Colonic mucosa (tissue), 4 donors: ENCODE results near the gene RYR1. TPM values are rescaled to one million over a fixed set of nuclear protein-coding genes. Genes with fewer than 3 reads are reported as not detected.

ENCODE experiments used
- DNase-seq: peaks from one replicate; pipeline ENCODE4 v3.0.0-alpha.2; 2020
- H3K27ac ChIP-seq: fragments of 200-600 bp; one replicate; pipeline ENCODE4 v1.8.0; 2021
- H3K27me3 ChIP-seq: fragments of 200-600 bp; one replicate; pipeline ENCODE4 v1.8.0; 2021
- H3K36me3 ChIP-seq: fragments of 200-600 bp; one replicate; pipeline ENCODE4 v1.8.0; 2021
- H3K4me1 ChIP-seq: fragments of 200-600 bp; one replicate; pipeline ENCODE4 v1.8.0; 2021; ENCODE audit warnings: mild to moderate bottlenecking
- H3K4me3 ChIP-seq: fragments of 200-600 bp; one replicate; pipeline ENCODE4 v1.8.0; 2021
- H3K9ac ChIP-seq, 2 donors: one replicate each; pipeline ENCODE4 v1.7.0; 2013; ENCODE audit warnings: control low read depth in 2 of 2, low read depth in 2 of 2, low read length in 2 of 2
- H3K9me3 ChIP-seq: fragments of 200-600 bp; one replicate; pipeline ENCODE4 v1.8.0; 2021
- intact Hi-C: fragments of 100-400 bp; cut with DNase I; formaldehyde crosslinking; loops from one replicate; pipeline ENCODE4 v1.14.1; 2022
- total RNA-seq, 2 donors: library from RNA; stranded (reverse); fragmentation: NEBNext Ultra II Directional in 1 of 2; extraction: Animal tissue kit (Norgen Biotek cat#: 25700) in 1 of 2; gene quantifications; one replicate each; pipeline ENCODE4 v1.2.1, GENCODE V29; 2021
- TF ChIP-seq, protein P1 (sequence below): fragments of 200-600 bp; IDR thresholded peaks from one replicate; pipeline ENCODE4 v1.8.0; 2022; ENCODE audit warnings: antibody characterized with exemption, mild to moderate bottlenecking
- donor health status: healthy.
- donor health status: DM: no; HTN: no; CAD: no.
- donor health status: DM: no; HTN: no; CAD: no.

Gene RYR1
- total RNA-seq, 2 donors from 2014 or later, result 0.64 to 0.89 TPM

DNA sequence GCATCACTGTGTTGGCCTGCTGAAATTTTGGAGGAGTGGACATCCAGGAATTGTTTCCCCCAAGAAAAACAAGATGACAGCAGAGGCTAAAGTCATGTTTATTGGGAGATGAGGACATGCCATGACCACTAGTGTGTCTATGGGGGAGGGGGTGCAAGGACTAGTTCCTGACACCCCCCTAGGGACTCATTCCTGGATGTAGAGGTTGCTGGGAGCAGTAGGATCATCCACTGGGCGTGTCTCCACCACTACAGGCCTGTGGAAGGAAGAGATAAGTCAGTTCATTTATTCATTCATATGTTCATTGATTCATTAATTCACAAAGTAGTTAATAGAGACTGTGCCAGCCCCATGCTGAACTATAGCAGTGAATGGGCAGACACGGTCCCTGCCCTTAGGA lies 154.1 kb downstream of the RYR1 start:
- DNase-seq, result no peak
- H3K4me3 ChIP-seq, result no peak overlapping the region
- no peaks in the 10 kb centered on the region for H3K36me3 ChIP-seq
- intact Hi-C loops, result no loop called here
- TF ChIP-seq, protein P1, sequence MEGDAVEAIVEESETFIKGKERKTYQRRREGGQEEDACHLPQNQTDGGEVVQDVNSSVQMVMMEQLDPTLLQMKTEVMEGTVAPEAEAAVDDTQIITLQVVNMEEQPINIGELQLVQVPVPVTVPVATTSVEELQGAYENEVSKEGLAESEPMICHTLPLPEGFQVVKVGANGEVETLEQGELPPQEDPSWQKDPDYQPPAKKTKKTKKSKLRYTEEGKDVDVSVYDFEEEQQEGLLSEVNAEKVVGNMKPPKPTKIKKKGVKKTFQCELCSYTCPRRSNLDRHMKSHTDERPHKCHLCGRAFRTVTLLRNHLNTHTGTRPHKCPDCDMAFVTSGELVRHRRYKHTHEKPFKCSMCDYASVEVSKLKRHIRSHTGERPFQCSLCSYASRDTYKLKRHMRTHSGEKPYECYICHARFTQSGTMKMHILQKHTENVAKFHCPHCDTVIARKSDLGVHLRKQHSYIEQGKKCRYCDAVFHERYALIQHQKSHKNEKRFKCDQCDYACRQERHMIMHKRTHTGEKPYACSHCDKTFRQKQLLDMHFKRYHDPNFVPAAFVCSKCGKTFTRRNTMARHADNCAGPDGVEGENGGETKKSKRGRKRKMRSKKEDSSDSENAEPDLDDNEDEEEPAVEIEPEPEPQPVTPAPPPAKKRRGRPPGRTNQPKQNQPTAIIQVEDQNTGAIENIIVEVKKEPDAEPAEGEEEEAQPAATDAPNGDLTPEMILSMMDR, result no peak
- H3K9ac ChIP-seq, result no peak overlapping the region
- H3K9me3 ChIP-seq, result no peaks in the 10 kb centered on the region
- H3K4me1 ChIP-seq, result no peaks in the 10 kb centered on the region
- H3K27me3 ChIP-seq, result no peaks in the 10 kb centered on the region
- no peak overlapping the region for H3K27ac ChIP-seq

DNA sequence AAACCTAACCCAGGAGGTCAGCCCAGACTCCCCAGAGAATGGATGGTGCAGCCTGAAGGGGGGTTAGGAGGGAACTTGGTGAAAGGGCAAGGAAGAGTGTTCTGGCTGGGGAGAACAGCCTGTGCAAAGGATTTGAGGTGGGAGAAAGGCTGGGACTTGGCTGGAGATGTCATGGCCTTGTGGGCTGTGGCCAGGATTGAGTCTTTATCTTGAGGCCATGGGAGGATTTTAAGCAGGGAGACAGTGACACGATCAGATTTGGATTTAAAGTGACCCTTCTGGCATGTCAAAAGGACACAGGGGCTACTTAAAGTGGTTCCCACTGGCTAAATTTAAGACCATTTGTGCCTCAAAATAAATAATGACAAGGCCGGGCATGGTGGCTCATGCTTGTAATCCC lies 154.6 kb downstream of the RYR1 start:
- Histone ChIP-seq H3K4me1 (no peaks in the 10 kb centered on the region), H3K27ac (no peak overlapping the region), H3K4me3 (no peak overlapping the region), H3K36me3 (no peaks in the 10 kb centered on the region), H3K9me3 (no peaks in the 10 kb centered on the region), H3K27me3 (no peaks in the 10 kb centered on the region), H3K9ac (no peak overlapping the region)
- no peak for DNase-seq
- TF ChIP-seq, protein P1, result no peak
- intact Hi-C loops, result no loop called here

DNA sequence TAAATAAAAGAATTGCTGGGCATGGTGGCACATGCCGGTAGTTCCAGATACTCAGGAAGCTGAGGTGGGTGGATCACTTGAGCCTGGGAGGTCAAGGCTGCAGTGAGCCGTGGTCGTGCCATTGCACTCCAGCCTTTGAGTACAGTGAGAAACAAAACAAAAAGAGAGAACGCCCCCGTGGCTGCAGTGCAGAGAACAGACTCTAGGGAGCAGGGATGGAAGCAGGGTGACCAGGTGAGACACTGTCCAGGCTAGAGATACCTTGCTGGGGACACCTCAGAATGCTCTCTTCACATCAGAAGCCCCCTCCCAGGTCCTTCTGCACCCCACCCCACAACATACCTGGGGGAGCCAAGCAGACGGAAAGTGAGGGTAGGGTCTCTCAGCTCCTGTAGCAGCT lies 159.4 kb downstream of the RYR1 start:
- Histone ChIP-seq H3K27me3 (no peaks in the 10 kb centered on the region), H3K27ac (no peak overlapping the region), H3K4me3 (no peak overlapping the region), H3K4me1 (no peaks in the 10 kb centered on the region), H3K9ac (no peak overlapping the region), H3K9me3 (no peaks in the 10 kb centered on the region), H3K36me3 (no peaks in the 10 kb centered on the region)
- DNase-seq, result no peak
- intact Hi-C loops, result no loop called here
- TF ChIP-seq, protein P1, result no peak

DNA sequence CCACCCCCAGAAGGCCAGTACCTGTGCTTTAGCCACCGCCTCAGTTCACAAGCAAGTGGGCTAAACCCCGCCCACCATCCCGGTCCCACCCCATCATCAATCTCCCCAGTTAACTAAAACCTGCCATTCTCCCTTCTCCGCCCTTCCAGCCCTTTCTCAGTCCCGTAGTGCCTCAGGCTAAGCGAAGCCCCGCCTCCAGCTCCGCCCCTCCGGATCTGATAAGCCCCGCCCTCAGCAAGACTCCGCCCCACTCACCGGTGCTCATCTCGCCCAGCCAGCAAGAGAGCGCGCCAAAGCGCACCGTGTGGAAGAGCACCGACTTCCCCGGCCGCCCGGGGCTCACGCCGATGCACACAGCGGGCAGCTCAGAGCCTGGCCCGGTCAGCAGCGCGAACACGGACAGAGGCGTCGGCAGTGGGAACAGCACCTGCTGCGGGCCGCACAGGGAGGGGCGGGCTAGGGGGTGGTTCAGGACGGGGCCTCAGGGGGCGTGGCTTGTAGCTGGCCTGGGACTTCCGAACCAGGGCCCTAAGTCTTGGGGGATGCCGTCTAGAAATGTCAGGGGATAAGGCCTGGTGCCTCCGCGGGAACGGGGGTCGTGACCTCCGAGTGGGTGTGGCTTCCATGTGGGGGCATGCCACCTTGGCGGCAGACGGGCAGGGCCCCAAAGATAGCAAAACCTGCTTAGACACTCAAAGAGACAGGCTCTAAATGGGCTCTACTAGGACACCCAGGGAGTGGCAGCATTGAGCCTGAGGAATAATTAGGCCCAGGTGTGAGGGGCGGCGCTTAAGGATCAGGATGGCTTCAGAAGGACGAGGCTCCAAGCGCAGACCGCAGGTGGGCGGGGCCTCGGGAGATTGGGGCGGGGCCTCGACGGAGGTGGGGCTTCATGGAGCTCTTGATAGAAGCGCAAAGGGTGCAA lies 162.8 kb downstream of the RYR1 start:
- Histone ChIP-seq H3K4me1 (no peaks in the 10 kb centered on the region), H3K9ac (no peak overlapping the region), H3K4me3 (no peak overlapping the region), H3K36me3 (no peaks in the 10 kb centered on the region), H3K27me3 (no peaks in the 10 kb centered on the region), H3K27ac (no peak overlapping the region), H3K9me3 (no peaks in the 10 kb centered on the region)
- TF ChIP-seq, protein P1, result no peak
- intact Hi-C loops, result no loop called here
- peak; percentile 74 for DNase-seq

DNA sequence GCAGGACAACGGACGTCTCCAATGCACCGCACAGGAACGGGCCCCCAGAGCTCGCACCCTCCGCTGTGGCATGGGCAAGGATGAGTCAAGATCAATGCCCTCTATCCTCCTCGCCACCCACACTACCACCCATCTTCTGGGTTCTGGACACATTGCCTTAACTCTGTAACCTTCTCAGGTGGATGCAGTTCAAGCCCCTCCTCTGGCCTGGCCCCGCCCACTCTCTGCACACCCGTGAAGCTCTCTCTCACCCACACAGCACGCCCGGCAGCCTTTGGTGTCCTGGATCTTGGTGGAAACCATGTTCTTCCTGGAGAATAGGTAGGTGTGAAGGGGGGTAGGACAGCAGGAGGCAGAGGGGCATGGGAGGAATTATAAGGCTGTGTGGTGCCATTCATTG lies 163.6 kb downstream of the RYR1 start:
- intact Hi-C loops, result no loop called here
- no peak overlapping the region for H3K4me3 ChIP-seq
- H3K27ac ChIP-seq, result no peak overlapping the region
- TF ChIP-seq, protein P1, result no peak
- no peak for DNase-seq
- H3K9ac ChIP-seq, result no peak overlapping the region
- no peaks in the 10 kb centered on the region for H3K36me3 ChIP-seq
- H3K9me3 ChIP-seq, result no peaks in the 10 kb centered on the region
- H3K27me3 ChIP-seq, result no peaks in the 10 kb centered on the region
- no peaks in the 10 kb centered on the region for H3K4me1 ChIP-seq
